ENCODE measurements around the gene ITGB7.

GRCh38 chr12:53253298-53253697 is 46.2 kb upstream of the ITGB7 start:
- TF ChIP-seq CTCF (IDR thresholded peaks at IDR 0.05) (no peak), POLR2A (IDR thresholded peaks at IDR 0.05) (no peak)
